Adrenal gland (tissue), 19 donors: ENCODE data around the gene LY6G6D. TPM values are rescaled to one million over a fixed set of nuclear protein-coding genes. Genes with fewer than 3 reads are reported as not detected.

ENCODE experiments used
- DNase-seq, 7 donors: peaks; one replicate each; pipeline ENCODE4 v3.0.0-alpha.2; 2019 to 2020
- H3K27ac ChIP-seq, 5 donors: fragments of 200-600 bp; sonication (generic) in 4 of 5; 1 replicate in 3 of 5; 2 replicates in 2 of 5; pipeline versions ENCODE4 v1.5.1 to v1.8.0; 2016 to 2020; ENCODE audit warnings: mild to moderate bottlenecking in 1 of 5
- H3K27me3 ChIP-seq: fragments of 200-600 bp; 2 replicates; pipeline ENCODE4 v1.8.0; 2021
- H3K36me3 ChIP-seq, 2 donors: fragments of 200-600 bp; replicated peaks in 1 of 2; 1 replicate in 1 of 2; 2 replicates in 1 of 2; pipeline versions ENCODE4 v1.5.1 to v1.8.0; 2018 to 2022
- H3K4me1 ChIP-seq, 2 donors: fragments of 200-600 bp; replicated peaks in 1 of 2; 1 replicate in 1 of 2; 2 replicates in 1 of 2; pipeline versions ENCODE4 v1.5.1 to v1.8.0; 2018 to 2021
- H3K4me3 ChIP-seq, 4 donors: fragments of 200-600 bp; sonication (generic) in 3 of 4; one replicate each; pipeline ENCODE4 v1.5.1; 2016 to 2018
- H3K9me3 ChIP-seq, 3 donors: fragments of 200-600 bp; sonication (generic) in 1 of 3; replicated peaks in 1 of 3; 1 replicate in 2 of 3; 2 replicates in 1 of 3; pipeline versions ENCODE4 v1.5.1 to v1.8.0; 2016 to 2021
- CTCF ChIP-seq, 6 experiments: fragments of 450-650 bp in 4 of 6; fragments of 200-600 bp in 2 of 6; sonication (generic) in 1 of 6; IDR thresholded peaks; 1 replicate in 5 of 6; 2 replicates in 1 of 6; pipeline versions ENCODE4 v1.5.1 to v1.8.0; 2016 to 2021; ENCODE audit warnings: antibody characterized with exemption in 6 of 6, mild to moderate bottlenecking in 2 of 6, moderate library complexity in 1 of 6
- POLR2A ChIP-seq, 2 donors: fragments of 450-650 bp; IDR thresholded peaks; one replicate each; pipeline ENCODE4 v1.6.1; 2017; ENCODE audit warnings: antibody characterized with exemption in 2 of 2, mild to moderate bottlenecking in 2 of 2, moderate library complexity in 1 of 2
- WGBS, 4 donors: extraction: QIAGEN DNeasy Blood & Tissue Kit in 2 of 4; methylation state at CpG; one replicate each; pipeline versions ENCODE4 v1.1.5 to v1.1.7; 2013 to 2017; 5-methylcytosine and 5-hydroxymethylcytosine counted together
- intact Hi-C, 2 donors: fragments of 100-400 bp; cut with DNase I; formaldehyde crosslinking; loops; one replicate each; pipeline versions ENCODE4 v1.14.1 to v1.15.0; 2022 to 2023
- long read RNA-seq, 10 donors: library from polyadenylated mRNA in 3 of 10; unstranded in 2 of 10; stranded (forward) in 1 of 10; transcript quantifications; one replicate each; pipeline ENCODE4 v2.0.0 and lab custom pipeline, GENCODE V29; 2021 to 2026
- polyA plus RNA-seq, 3 donors: library from polyadenylated mRNA; stranded (reverse); fragments of 200-250 nt in 2 of 3; fragments of 350-450 nt in 1 of 3; fragmentation: Illumina TruSeq in 1 of 3; extraction: RNeasy Lipid Tissue Mini Kit (QIAGEN cat#74804) in 1 of 3; gene quantifications; one replicate each; pipeline ENCODE4 v1.2.3, GENCODE V29; 2013 to 2014
- total RNA-seq, 9 donors: library from RNA; depleted of rRNA in 4 of 9; stranded (reverse); fragments of >200 nt in 4 of 9; fragments of 120-200 nt in 1 of 9; fragmentation: NEBNext Ultra II Directional in 1 of 9; extraction: Animal tissue kit (Norgen Biotek cat#: 25700) in 1 of 9; gene quantifications; one replicate each; pipeline versions ENCODE4 v1.1.0 to v1.2.4, GENCODE V29; 2013 to 2023
- donor health status: healthy with polysubstance abuse.
- donor health status: Bipolar disorder and iron deficiency.
- donor health status: DM: yes; HTN: yes; CAD: no.
- donor health status: DM: no; HTN: no; CAD: no.
- donor health status: DM: no; HTN: no; CAD: no.
- donor health status: DM: yes; HTN: yes; CAD: no.

Gene LY6G6D
- not detected for total RNA-seq
- not detected for polyA plus RNA-seq
- long read RNA-seq, donor 1 = 0 reads
- long read RNA-seq, donor 2 = 0 reads
- long read RNA-seq, donor 3 = 0 reads
- long read RNA-seq, donor 4 = 0 reads
- long read RNA-seq, donor 5 = 0 reads
- long read RNA-seq, donor 6 = 0 reads
- long read RNA-seq, donor 7 = 0 reads
- long read RNA-seq, donor 8 = 0 reads
- long read RNA-seq, donor 9 = 0 reads
- long read RNA-seq, donor 10 = 0 reads

GRCh38 chr6:31715022-31715958, at the start of gene LY6G6D:
Gene LY6G6D, plus strand, starts transcription at chr6:31715348. Its CDS starts 8 bp downstream, at chr6:31715356.
- WGBS, 4 donors = 75 to 89% (median 82%) methylated on average over 5 to 16 of the region's 16 CpGs
- no peaks in the 10 kb centered on the region for H3K27me3 ChIP-seq
- intact Hi-C loops = no loop called here
- no peak within 1 kb of the TSS for H3K27ac ChIP-seq
- no peaks in the 10 kb centered on the region for H3K4me1 ChIP-seq
- TF ChIP-seq POLR2A (IDR thresholded peaks at IDR 0.05) (no peak), CTCF (IDR thresholded peaks at IDR 0.05) (no peak)
- H3K36me3 ChIP-seq = no peaks in the 10 kb centered on the region
- no peak within 1 kb of the TSS for H3K4me3 ChIP-seq
- H3K9me3 ChIP-seq = no peaks in the 10 kb centered on the region
- DNase-seq = no peak

GRCh38 chr6:31665501-31666336, 49.4 kb upstream of the LY6G6D start, which contains the start of gene CSNK2B:
Gene CSNK2B, plus strand, starts transcription at chr6:31666080. Its CDS starts 752 bp downstream, at chr6:31666832.
- intact Hi-C loops = no loop called here
- TF ChIP-seq POLR2A (IDR thresholded peaks at IDR 0.05) (peak; percentile 40 to 83), CTCF (IDR thresholded peaks at IDR 0.05) (no peak)
- H3K4me1 ChIP-seq = peaks cover 7 to 45% of the 10 kb centered on the region in 2 donors
- H3K4me3 ChIP-seq = peak within 1 kb of the TSS; percentile 69 to 95 (median 88)
- 0% methylated on average over 18 to 63 of the region's 63 CpGs for WGBS, 4 donors
- H3K36me3 ChIP-seq = peaks cover 0 to 48% of the 10 kb centered on the region in 2 donors
- H3K27ac ChIP-seq = peak within 1 kb of the TSS; percentile 83 to 96 (median 89)
- no peaks in the 10 kb centered on the region for H3K27me3 ChIP-seq
- H3K9me3 ChIP-seq = no peaks in the 10 kb centered on the region
- DNase-seq = peak; percentile 96 to 99 (median 98)

GRCh38 chr6:31666337-31666965, 48.7 kb upstream of the LY6G6D start:
- peak overlapping the region; percentile 82 to 96 (median 89) for H3K27ac ChIP-seq

More at GRCh38 chr6:31666337-31666965, 48.7 kb upstream of the LY6G6D start:
- WGBS, 4 donors = 2 to 4% (median 3%) methylated on average over 14 to 15 of the region's 15 CpGs
- DNase-seq = no peak
- Histone ChIP-seq H3K9me3 (no peaks in the 10 kb centered on the region), H3K36me3 (peaks cover 0 to 55% of the 10 kb centered on the region in 2 donors), H3K4me3 (peak overlapping the region; percentile 69 to 95 (median 88)), H3K27me3 (no peaks in the 10 kb centered on the region), H3K4me1 (peaks cover 7 to 38% of the 10 kb centered on the region in 2 donors)
- no peak for TF ChIP-seq CTCF (IDR thresholded peaks at IDR 0.05)
- TF ChIP-seq POLR2A (IDR thresholded peaks at IDR 0.05) = no peak
- intact Hi-C loops = no loop called here
